ENCODE measurements around the gene SUZ12. TPM values are rescaled to one million over a fixed set of nuclear protein-coding genes. Genes with fewer than 3 reads are reported as not detected.
"Not testable (repeated sequence)": the region's sequence is repeated elsewhere in the genome, so short reads cannot be mapped to it uniquely, and the experiment has no call there.

SUZ12 gene
- total RNA-seq, 2 experiments from 2014 or later = 27.8 to 68.2 TPM

DNA sequence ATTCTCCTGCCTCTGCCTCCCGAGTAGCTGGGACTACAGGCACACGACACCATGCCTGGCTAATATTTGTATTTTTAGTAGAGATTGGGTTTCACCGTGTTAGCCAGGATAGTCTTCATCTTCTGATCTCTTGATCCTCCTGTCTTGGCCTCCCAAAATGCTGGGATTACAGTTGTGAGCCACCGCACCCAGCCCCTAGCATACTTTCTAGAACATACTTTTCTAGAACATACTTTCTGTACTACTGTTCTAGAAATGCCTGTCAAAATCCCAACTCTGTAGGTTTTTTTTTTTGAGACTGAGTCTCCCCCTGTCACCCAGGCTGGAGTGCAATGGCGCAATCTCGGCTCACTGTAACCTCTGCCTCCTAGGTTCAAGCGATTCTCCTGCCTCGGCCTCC lies 27.3 kb downstream of the SUZ12 start:
- H4K20me1 ChIP-seq (ENCODE audit: insufficient read depth, low read length); POLR2A ChIA-PET; H3K9me3 ChIP-seq (ENCODE audit: low read length); BruUV-seq (replicated peaks); CTCF ChIA-PET (ENCODE audit: unreplicated experiment); intact Hi-C loops (cut with micrococcal nuclease; ENCODE audit: unreplicated experiment); H3K4me2 ChIP-seq (ENCODE audit: low read length); H3K4me1 ChIP-seq (ENCODE audit: insufficient read depth, low read length, poor library complexity, severe bottlenecking); H2AFZ ChIP-seq (ENCODE audit: low read length); DNase-seq (ENCODE audit: low spot score); H3K27ac ChIP-seq (ENCODE audit: low read depth, low read length, poor library complexity, severe bottlenecking); H3K4me3 ChIP-seq (ENCODE audit: low read depth, low read length, poor library complexity, severe bottlenecking); H3K9me2 ChIP-seq (ENCODE audit: insufficient read depth, low read length): not testable (repeated sequence)
- Histone ChIP-seq H3K79me2 (ENCODE audit: insufficient read depth, low read depth, low read length) (peaks cover 18% of the 10 kb centered on the region; the same call in 1 of the 2 replicates), H3K36me3 (ENCODE audit: insufficient read depth, low read length) (peaks cover 93% of the 10 kb centered on the region)

GRCh38 chr17:31967648-31968047 lies 30.8 kb downstream of the SUZ12 start:
- no peaks in the 10 kb centered on the region for H3K9me3 ChIP-seq (ENCODE audit: low read length)
- no peak for TF ChIP-seq EZH2phosphoT487 (IDR thresholded peaks at IDR 0.05; ENCODE audit: borderline replicate concordance, low read depth, low read length)
- ChIA-PET CTCF (ENCODE audit: unreplicated experiment) (no interaction called here), POLR2A (no interaction called here)
- BruUV-seq (replicated peaks) = no TSS peak
- DNase-seq (ENCODE audit: low spot score) = no peak
- H4K20me1 ChIP-seq (ENCODE audit: insufficient read depth, low read length) = no peaks in the 10 kb centered on the region
- H3K79me2 ChIP-seq (ENCODE audit: insufficient read depth, low read depth, low read length) = peaks cover 10% of the 10 kb centered on the region; the same call in 1 of the 2 replicates
- H3K27ac ChIP-seq (ENCODE audit: low read depth, low read length, poor library complexity, severe bottlenecking) = no peak overlapping the region
- intact Hi-C loops (cut with micrococcal nuclease; ENCODE audit: unreplicated experiment) = no loop called here
- H3K4me1 ChIP-seq (ENCODE audit: insufficient read depth, low read length, poor library complexity, severe bottlenecking) = no peaks in the 10 kb centered on the region
- peaks cover 88% of the 10 kb centered on the region for H3K36me3 ChIP-seq (ENCODE audit: insufficient read depth, low read length)
- no peaks in the 10 kb centered on the region for H3K9me2 ChIP-seq (ENCODE audit: insufficient read depth, low read length)
- no peak overlapping the region for H3K4me2 ChIP-seq (ENCODE audit: low read length)
- no peak overlapping the region for H3K4me3 ChIP-seq (ENCODE audit: low read depth, low read length, poor library complexity, severe bottlenecking)
- H2AFZ ChIP-seq (ENCODE audit: low read length) = no peak overlapping the region

DNA sequence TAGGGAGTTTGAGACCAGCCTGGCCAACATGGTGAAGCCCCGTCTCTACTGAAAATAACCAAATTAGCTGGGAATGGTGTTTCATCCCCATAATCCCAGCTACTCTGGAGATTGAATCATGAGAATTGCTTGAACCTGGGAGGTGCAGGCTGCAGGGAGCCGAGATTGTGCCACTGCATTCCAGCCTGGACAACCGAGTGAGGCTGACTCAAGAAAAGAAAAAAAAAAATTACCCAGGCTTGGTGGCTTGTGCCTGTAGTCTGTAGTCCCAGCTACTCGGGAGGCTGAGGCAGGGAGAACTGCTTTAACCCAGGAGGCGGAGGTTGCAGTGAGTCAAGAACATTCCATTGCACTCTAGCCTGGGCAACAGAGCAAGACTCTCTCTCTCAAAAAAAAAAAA lies 33.6 kb downstream of the SUZ12 start:
- CTCF ChIA-PET (ENCODE audit: unreplicated experiment); POLR2A ChIA-PET: not testable (repeated sequence)

GRCh38 chr17:31974269-31975071 lies 37.7 kb downstream of the SUZ12 start:
- H3K4me1 ChIP-seq (ENCODE audit: insufficient read depth, low read length, poor library complexity, severe bottlenecking); H3K4me2 ChIP-seq (ENCODE audit: low read length); H2AFZ ChIP-seq (ENCODE audit: low read length); H4K20me1 ChIP-seq (ENCODE audit: insufficient read depth, low read length); BruUV-seq (replicated peaks); H3K79me2 ChIP-seq (ENCODE audit: insufficient read depth, low read depth, low read length); POLR2A ChIA-PET; DNase-seq (ENCODE audit: low spot score); CTCF ChIA-PET (ENCODE audit: unreplicated experiment); H3K9me2 ChIP-seq (ENCODE audit: insufficient read depth, low read length); H3K9me3 ChIP-seq (ENCODE audit: low read length); H3K27ac ChIP-seq (ENCODE audit: low read depth, low read length, poor library complexity, severe bottlenecking); intact Hi-C loops (cut with micrococcal nuclease; ENCODE audit: unreplicated experiment); H3K4me3 ChIP-seq (ENCODE audit: low read depth, low read length, poor library complexity, severe bottlenecking): not testable (repeated sequence)
- H3K36me3 ChIP-seq (ENCODE audit: insufficient read depth, low read length) = peaks cover 66% of the 10 kb centered on the region

More for the DNA sequence above, 33.6 kb downstream of the SUZ12 start:
- H3K27ac ChIP-seq (ENCODE audit: low read depth, low read length, poor library complexity, severe bottlenecking); DNase-seq (ENCODE audit: low spot score); intact Hi-C loops (cut with micrococcal nuclease; ENCODE audit: unreplicated experiment); H4K20me1 ChIP-seq (ENCODE audit: insufficient read depth, low read length); BruUV-seq (replicated peaks); H3K9me2 ChIP-seq (ENCODE audit: insufficient read depth, low read length); H3K9me3 ChIP-seq (ENCODE audit: low read length); H3K4me3 ChIP-seq (ENCODE audit: low read depth, low read length, poor library complexity, severe bottlenecking); H2AFZ ChIP-seq (ENCODE audit: low read length); H3K4me2 ChIP-seq (ENCODE audit: low read length); H3K79me2 ChIP-seq (ENCODE audit: insufficient read depth, low read depth, low read length); H3K4me1 ChIP-seq (ENCODE audit: insufficient read depth, low read length, poor library complexity, severe bottlenecking): not testable (repeated sequence)
- peaks cover 84% of the 10 kb centered on the region for H3K36me3 ChIP-seq (ENCODE audit: insufficient read depth, low read length)

DNA sequence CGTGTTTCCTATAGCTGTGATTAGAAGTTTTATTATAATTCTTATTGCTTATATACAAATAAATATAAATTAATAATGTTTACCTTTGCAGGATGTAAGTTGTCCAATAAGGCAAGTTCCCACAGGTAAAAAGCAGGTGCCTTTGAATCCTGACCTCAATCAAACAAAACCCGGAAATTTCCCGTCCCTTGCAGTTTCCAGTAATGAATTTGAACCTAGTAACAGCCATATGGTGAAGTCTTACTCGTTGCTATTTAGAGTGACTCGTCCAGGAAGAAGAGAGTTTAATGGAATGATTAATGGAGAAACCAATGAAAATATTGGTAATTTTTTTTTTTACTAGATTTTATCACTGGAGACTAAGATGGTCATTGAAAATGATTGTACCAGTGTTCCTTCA lies 38.6 kb downstream of the SUZ12 start:
- H3K4me1 ChIP-seq (ENCODE audit: insufficient read depth, low read length, poor library complexity, severe bottlenecking); H3K9me2 ChIP-seq (ENCODE audit: insufficient read depth, low read length); CTCF ChIA-PET (ENCODE audit: unreplicated experiment); H3K9me3 ChIP-seq (ENCODE audit: low read length); intact Hi-C loops (cut with micrococcal nuclease; ENCODE audit: unreplicated experiment); H3K79me2 ChIP-seq (ENCODE audit: insufficient read depth, low read depth, low read length); DNase-seq (ENCODE audit: low spot score); H3K4me2 ChIP-seq (ENCODE audit: low read length); H3K4me3 ChIP-seq (ENCODE audit: low read depth, low read length, poor library complexity, severe bottlenecking); H4K20me1 ChIP-seq (ENCODE audit: insufficient read depth, low read length); POLR2A ChIA-PET; BruUV-seq (replicated peaks); H2AFZ ChIP-seq (ENCODE audit: low read length); H3K27ac ChIP-seq (ENCODE audit: low read depth, low read length, poor library complexity, severe bottlenecking): not testable (repeated sequence)
- peaks cover 66% of the 10 kb centered on the region for H3K36me3 ChIP-seq (ENCODE audit: insufficient read depth, low read length)

DNA sequence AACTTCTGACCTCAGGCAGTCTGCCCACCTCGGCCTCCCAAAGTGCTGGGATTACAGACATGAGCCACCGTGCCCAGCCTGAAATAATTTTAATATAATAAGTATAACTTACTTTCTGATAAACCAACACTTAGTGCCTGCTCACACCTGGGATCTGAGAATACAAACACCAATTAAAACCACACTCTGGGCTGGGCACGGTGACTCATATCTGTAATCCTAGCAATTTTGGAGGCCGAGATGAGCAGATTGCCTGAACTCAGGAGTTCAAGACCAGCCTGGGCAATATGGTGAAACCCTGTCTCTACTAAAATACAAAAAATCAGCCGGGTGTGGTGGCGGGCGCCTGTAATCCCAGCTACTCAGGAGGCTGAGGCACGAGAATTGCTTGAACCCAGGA lies 55.0 kb downstream of the SUZ12 start:
- H3K79me2 ChIP-seq (ENCODE audit: insufficient read depth, low read depth, low read length); intact Hi-C loops (cut with micrococcal nuclease; ENCODE audit: unreplicated experiment); H3K4me2 ChIP-seq (ENCODE audit: low read length); H3K4me3 ChIP-seq (ENCODE audit: low read depth, low read length, poor library complexity, severe bottlenecking); H4K20me1 ChIP-seq (ENCODE audit: insufficient read depth, low read length); CTCF ChIA-PET (ENCODE audit: unreplicated experiment); H3K27ac ChIP-seq (ENCODE audit: low read depth, low read length, poor library complexity, severe bottlenecking); POLR2A ChIA-PET; H2AFZ ChIP-seq (ENCODE audit: low read length); H3K9me3 ChIP-seq (ENCODE audit: low read length); DNase-seq (ENCODE audit: low spot score); H3K9me2 ChIP-seq (ENCODE audit: insufficient read depth, low read length); BruUV-seq (replicated peaks); H3K4me1 ChIP-seq (ENCODE audit: insufficient read depth, low read length, poor library complexity, severe bottlenecking): not testable (repeated sequence)
- peaks cover 98% of the 10 kb centered on the region for H3K36me3 ChIP-seq (ENCODE audit: insufficient read depth, low read length)

Measured in OCI-LY7 (cell line).